LNCaP clone FGC (cell line): ENCODE measurements around the gene MYO7A.

Experiments used
- DNase-seq: peaks from one replicate; pipeline ENCODE4 v3.0.0-alpha.2; 2011; ENCODE audit warnings: low read depth
- H3K4me3 ChIP-seq: 2 replicates; pipeline ENCODE4 v1.5.1; 2011; ENCODE audit warnings: mild to moderate bottlenecking, low read depth, low read length, control low read depth
- CTCF ChIP-seq: IDR thresholded peaks from 2 replicates; pipeline ENCODE4 v1.5.1; 2012; ENCODE audit warnings: mild to moderate bottlenecking; ENCODE audit not compliant: control insufficient read depth, insufficient read depth; ENCODE audit errors: extremely low read depth

The MYO7A gene

GRCh38 chr11:77201991-77202841 is 74.2 kb downstream of the MYO7A start:
- no peak overlapping the region for H3K4me3 ChIP-seq
- DNase-seq, result no peak
- TF ChIP-seq CTCF, result no peak

- no peak for DNase-seq
- TF ChIP-seq CTCF, result no peak
- H3K4me3 ChIP-seq, result no peak overlapping the region
These were observed 75.2 kb downstream of the MYO7A start for GRCh38 chr11:77202941-77203900.

- DNase-seq, result no peak
- no peak overlapping the region for H3K4me3 ChIP-seq
- TF ChIP-seq CTCF, result no peak
These were observed 76.1 kb downstream of the MYO7A start for GRCh38 chr11:77203901-77204753.

- no peak for DNase-seq
- no peak for TF ChIP-seq CTCF
These were observed 76.9 kb downstream of the MYO7A start for GRCh38 chr11:77204754-77205466.

GRCh38 chr11:77205467-77206263 is 77.6 kb downstream of the MYO7A start:
- H3K4me3 ChIP-seq, result no peak overlapping the region
- no peak for TF ChIP-seq CTCF
- DNase-seq, result no peak

More at GRCh38 chr11:77204754-77205466, 76.9 kb downstream of the MYO7A start:
- H3K4me3 ChIP-seq, result no peak overlapping the region
